MM.1S (cell line): ENCODE measurements around the gene MUC13.

ENCODE experiments used
- DNase-seq: peaks from one replicate; pipeline ENCODE4 v3.0.0-alpha.2; 2015
- H2AFZ ChIP-seq: fragments of 300-600 bp; sonication (generic); 2 replicates; pipeline ENCODE4 v1.6.0; 2016; ENCODE audit warnings: antibody characterized with exemption, low read length
- H3F3A ChIP-seq: fragments of 300-600 bp; sonication (generic); 2 replicates; pipeline ENCODE4 v1.6.1; 2016; ENCODE audit warnings: mild to moderate bottlenecking, antibody characterized with exemption, low read length, moderate library complexity, mixed read lengths; ENCODE audit not compliant: insufficient read depth
- H3K27ac ChIP-seq: fragments of 300-600 bp; sonication (generic); 2 replicates; pipeline ENCODE4 v1.5.1; 2016; ENCODE audit warnings: mild to moderate bottlenecking, low read length
- H3K27me3 ChIP-seq: fragments of 300-600 bp; sonication (generic); replicated peaks from 2 replicates; pipeline ENCODE4 v1.6.0; 2016; ENCODE audit warnings: low read length; ENCODE audit not compliant: insufficient read depth
- H3K36me3 ChIP-seq: fragments of 300-600 bp; sonication (generic); replicated peaks from 2 replicates; pipeline ENCODE4 v1.6.1; 2016; ENCODE audit warnings: mild to moderate bottlenecking, low read length, mixed read lengths; ENCODE audit not compliant: insufficient read depth
- H3K4me1 ChIP-seq: fragments of 300-600 bp; sonication (generic); 2 replicates; pipeline ENCODE4 v1.6.1; 2016; ENCODE audit warnings: low read length, mixed read lengths
- H3K4me2 ChIP-seq: fragments of 300-600 bp; sonication (generic); 2 replicates; pipeline ENCODE4 v1.6.0; 2016; ENCODE audit warnings: low read depth, low read length
- H3K4me3 ChIP-seq: fragments of 300-600 bp; sonication (generic); 2 replicates; pipeline ENCODE4 v1.5.1; 2016; ENCODE audit warnings: low read length, mixed read lengths
- H3K79me2 ChIP-seq: fragments of 300-600 bp; sonication (generic); 2 replicates; pipeline ENCODE4 v1.6.1; 2016; ENCODE audit warnings: mixed run types, low read length, mixed read lengths
- H3K9ac ChIP-seq: fragments of 300-600 bp; sonication (generic); 2 replicates; pipeline ENCODE4 v1.6.1; 2016; ENCODE audit warnings: low read length, mixed read lengths
- H3K9me2 ChIP-seq: fragments of 300-600 bp; sonication (generic); replicated peaks from 2 replicates; pipeline ENCODE4 v1.6.1; 2016; ENCODE audit warnings: mild to moderate bottlenecking, low read length, mixed read lengths; ENCODE audit not compliant: insufficient read depth
- H3K9me3 ChIP-seq: fragments of 300-600 bp; sonication (generic); replicated peaks from 2 replicates; pipeline ENCODE4 v1.6.1; 2016; ENCODE audit warnings: mild to moderate bottlenecking, low read length, mixed read lengths; ENCODE audit not compliant: insufficient read depth
- H4K20me1 ChIP-seq: fragments of 300-600 bp; sonication (generic); 2 replicates; pipeline ENCODE4 v1.6.1; 2016; ENCODE audit warnings: mild to moderate bottlenecking, low read length, moderate library complexity, mixed read lengths; ENCODE audit not compliant: insufficient read depth
- EZH2 ChIP-seq: fragments of 300-600 bp; sonication (generic); optimal IDR thresholded peaks from 2 replicates; pipeline ENCODE3; 2017; ENCODE audit warnings: low read depth, mild to moderate bottlenecking, antibody characterized with exemption, low read length, mixed read lengths
- EZH2phosphoT487 ChIP-seq: fragments of 300-600 bp; sonication (generic); IDR thresholded peaks from 2 replicates; pipeline ENCODE4 v1.6.1; 2018; ENCODE audit warnings: antibody characterized with exemption, low read length
- TF ChIP-seq, protein P1 (sequence below): fragments of 300-600 bp; sonication (generic); IDR thresholded peaks from 2 replicates; pipeline ENCODE4 v1.5.1; 2016; ENCODE audit warnings: antibody characterized with exemption, low read length, mixed read lengths

Gene MUC13

DNA sequence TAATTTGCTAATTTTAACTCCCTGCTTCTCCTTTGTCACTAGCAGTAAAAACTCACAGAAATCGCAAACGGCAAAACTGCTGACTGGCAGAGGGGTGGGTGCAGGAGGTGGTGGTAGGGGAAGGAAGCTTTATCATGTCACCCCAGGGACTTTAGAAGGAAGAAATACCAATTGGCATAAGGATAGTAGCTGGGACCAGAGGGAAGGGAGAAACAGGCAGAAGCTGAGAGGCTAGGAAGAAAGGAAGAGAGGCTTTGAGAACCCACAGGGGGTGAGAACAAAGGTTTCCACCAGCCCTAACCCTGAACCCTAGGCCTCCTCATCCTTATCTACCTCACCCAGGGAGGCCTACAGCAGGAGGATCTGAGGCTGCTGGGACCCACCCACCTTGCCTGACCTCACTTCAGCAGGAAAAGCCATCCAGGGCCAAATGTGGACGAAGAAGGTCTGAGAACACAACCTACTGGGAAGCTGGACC is 58.1 kb downstream of the MUC13 start:
- no peaks in the 10 kb centered on the region for H3K36me3 ChIP-seq
- H3K9me2 ChIP-seq = no peaks in the 10 kb centered on the region
- H3K9ac ChIP-seq = no peak overlapping the region
- H3K4me3 ChIP-seq = no peak overlapping the region
- peaks cover 5% of the 10 kb centered on the region; the same call in 1 of the 2 replicates for H3K4me1 ChIP-seq
- H3F3A ChIP-seq = no peaks in the 10 kb centered on the region
- no peak for DNase-seq
- peak overlapping the region; percentile 2; the same call in 1 of the 2 replicates for H3K4me2 ChIP-seq
- H4K20me1 ChIP-seq = no peaks in the 10 kb centered on the region
- peak overlapping the region; percentile 16; the same call in 1 of the 2 replicates for H3K27ac ChIP-seq
- TF ChIP-seq, protein P1, sequence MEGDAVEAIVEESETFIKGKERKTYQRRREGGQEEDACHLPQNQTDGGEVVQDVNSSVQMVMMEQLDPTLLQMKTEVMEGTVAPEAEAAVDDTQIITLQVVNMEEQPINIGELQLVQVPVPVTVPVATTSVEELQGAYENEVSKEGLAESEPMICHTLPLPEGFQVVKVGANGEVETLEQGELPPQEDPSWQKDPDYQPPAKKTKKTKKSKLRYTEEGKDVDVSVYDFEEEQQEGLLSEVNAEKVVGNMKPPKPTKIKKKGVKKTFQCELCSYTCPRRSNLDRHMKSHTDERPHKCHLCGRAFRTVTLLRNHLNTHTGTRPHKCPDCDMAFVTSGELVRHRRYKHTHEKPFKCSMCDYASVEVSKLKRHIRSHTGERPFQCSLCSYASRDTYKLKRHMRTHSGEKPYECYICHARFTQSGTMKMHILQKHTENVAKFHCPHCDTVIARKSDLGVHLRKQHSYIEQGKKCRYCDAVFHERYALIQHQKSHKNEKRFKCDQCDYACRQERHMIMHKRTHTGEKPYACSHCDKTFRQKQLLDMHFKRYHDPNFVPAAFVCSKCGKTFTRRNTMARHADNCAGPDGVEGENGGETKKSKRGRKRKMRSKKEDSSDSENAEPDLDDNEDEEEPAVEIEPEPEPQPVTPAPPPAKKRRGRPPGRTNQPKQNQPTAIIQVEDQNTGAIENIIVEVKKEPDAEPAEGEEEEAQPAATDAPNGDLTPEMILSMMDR = no peak
- no peak for TF ChIP-seq EZH2phosphoT487
- no peaks in the 10 kb centered on the region for H3K27me3 ChIP-seq
- H2AFZ ChIP-seq = no peak overlapping the region
- peaks cover 66% of the 10 kb centered on the region for H3K79me2 ChIP-seq
- H3K9me3 ChIP-seq = no peaks in the 10 kb centered on the region

DNA sequence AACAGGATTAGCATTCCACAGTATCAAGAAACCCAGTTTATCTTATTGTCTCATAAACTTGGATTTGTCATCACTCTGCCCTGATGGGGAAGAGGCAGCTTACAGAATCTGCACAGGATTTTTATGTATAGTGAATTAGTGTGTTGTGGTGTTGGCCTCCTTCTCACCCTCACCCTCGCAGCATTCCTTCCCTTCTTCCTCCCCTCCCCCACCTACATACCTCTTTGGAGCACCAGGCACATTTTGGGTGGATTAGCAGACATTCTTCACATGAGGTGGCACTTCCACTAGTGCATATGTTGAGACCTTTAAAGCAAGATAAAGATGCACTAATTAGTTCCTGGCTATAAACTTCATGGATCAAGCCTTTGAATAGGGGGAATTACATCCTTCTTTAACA is 61.3 kb downstream of the MUC13 start:
- H2AFZ ChIP-seq = no peak overlapping the region
- no peaks in the 10 kb centered on the region for H3K9me3 ChIP-seq
- H3K27ac ChIP-seq = no peak overlapping the region
- no peaks in the 10 kb centered on the region for H4K20me1 ChIP-seq
- H3K4me1 ChIP-seq = peaks cover 5% of the 10 kb centered on the region; the same call in 1 of the 2 replicates
- H3F3A ChIP-seq = no peaks in the 10 kb centered on the region
- no peaks in the 10 kb centered on the region for H3K27me3 ChIP-seq
- H3K4me2 ChIP-seq = no peak overlapping the region
- no peak overlapping the region for H3K9ac ChIP-seq
- H3K36me3 ChIP-seq = no peaks in the 10 kb centered on the region; the same call in 1 of the 2 replicates
- no peak for DNase-seq
- peaks cover 39% of the 10 kb centered on the region for H3K79me2 ChIP-seq
- no peaks in the 10 kb centered on the region for H3K9me2 ChIP-seq
- TF ChIP-seq EZH2 (no peak), EZH2phosphoT487 (no peak)
- TF ChIP-seq, protein P1 = no peak
- H3K4me3 ChIP-seq = no peak overlapping the region

DNA sequence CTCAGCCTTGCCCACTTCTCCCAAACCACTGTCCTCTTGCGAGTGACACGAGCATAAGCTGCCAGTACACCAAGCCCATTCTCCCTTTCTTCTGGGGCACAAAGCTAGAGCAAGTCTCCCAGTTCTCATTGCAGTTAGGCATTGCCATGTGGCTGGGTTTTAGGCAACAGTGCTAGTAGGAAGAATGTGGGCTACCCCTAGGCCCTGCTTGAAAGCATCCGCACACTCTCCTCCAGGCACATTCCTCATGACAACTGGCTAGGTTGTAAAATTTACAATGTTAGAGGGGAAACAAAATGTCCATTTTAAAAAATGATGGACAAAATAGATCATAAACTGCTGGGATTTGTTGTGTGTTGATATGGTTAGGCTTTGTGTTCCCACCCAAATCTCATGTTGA is 67.0 kb downstream of the MUC13 start:
- H3K9ac ChIP-seq = no peak overlapping the region
- no peaks in the 10 kb centered on the region for H3K9me3 ChIP-seq
- no peak overlapping the region for H3K4me2 ChIP-seq
- H3F3A ChIP-seq = no peaks in the 10 kb centered on the region
- no peaks in the 10 kb centered on the region for H3K27me3 ChIP-seq
- TF ChIP-seq EZH2phosphoT487 (no peak), EZH2 (no peak)
- TF ChIP-seq, protein P1 = no peak
- H3K9me2 ChIP-seq = no peaks in the 10 kb centered on the region
- H3K4me1 ChIP-seq = no peaks in the 10 kb centered on the region
- H3K36me3 ChIP-seq = peaks cover 2% of the 10 kb centered on the region; the same call in 1 of the 2 replicates
- no peaks in the 10 kb centered on the region for H3K79me2 ChIP-seq
- no peak overlapping the region for H3K27ac ChIP-seq
- DNase-seq = no peak
- H4K20me1 ChIP-seq = no peaks in the 10 kb centered on the region
- no peak overlapping the region for H2AFZ ChIP-seq
- no peak overlapping the region for H3K4me3 ChIP-seq
